ENCODE results near the gene CAPN5. TPM values are rescaled to one million over a fixed set of nuclear protein-coding genes. Genes with fewer than 3 reads are reported as not detected.
"Not testable (repeated sequence)": the region's sequence is repeated elsewhere in the genome, so short reads cannot be mapped to it uniquely, and the experiment has no call there.

Gene CAPN5
- total RNA-seq, 1 experiment from 2014 or later = 22.3 TPM

- peak overlapping the region; percentile 62 for H3K4me3 Mint-ChIP-seq (ENCODE audit: low read depth, unreplicated experiment)
- TF ChIP-seq CTCF (IDR thresholded peaks at IDR 0.05; ENCODE audit: unreplicated experiment) = peak; percentile 57
- no peaks in the 10 kb centered on the region for H3K9me3 Mint-ChIP-seq (ENCODE audit: low read depth, unreplicated experiment)
- peak; percentile 81 for DNase-seq
- peak overlapping the region; percentile 57 for H3K27ac Mint-ChIP-seq (ENCODE audit: unreplicated experiment)
- intact Hi-C loops (cut with micrococcal nuclease; ENCODE audit: unreplicated experiment) = loop anchor here (1.0 to 2.0 kb wide), 5 partner anchors 44 to 236 kb away; no protein-coding TSS in a partner anchor
- no peaks in the 10 kb centered on the region for H3K36me3 Mint-ChIP-seq (ENCODE audit: insufficient read depth, unreplicated experiment)
- H3K4me1 Mint-ChIP-seq (ENCODE audit: low read depth, unreplicated experiment) = peaks cover 11% of the 10 kb centered on the region
- no peaks in the 10 kb centered on the region for H3K27me3 Mint-ChIP-seq (ENCODE audit: unreplicated experiment)
- CTCF ChIA-PET = interaction anchor here (0.6 to 2.1 kb wide), 32 partner anchors 10 to 580 kb away, joined by 3 to 97 read pairs (median 5); partner anchors contain the start of gene CAPN5
- BruUV-seq (replicated peaks) = no TSS peak
Measured at GRCh38 chr11:77047007-77047927, 19.5 kb upstream of the CAPN5 start.

DNA sequence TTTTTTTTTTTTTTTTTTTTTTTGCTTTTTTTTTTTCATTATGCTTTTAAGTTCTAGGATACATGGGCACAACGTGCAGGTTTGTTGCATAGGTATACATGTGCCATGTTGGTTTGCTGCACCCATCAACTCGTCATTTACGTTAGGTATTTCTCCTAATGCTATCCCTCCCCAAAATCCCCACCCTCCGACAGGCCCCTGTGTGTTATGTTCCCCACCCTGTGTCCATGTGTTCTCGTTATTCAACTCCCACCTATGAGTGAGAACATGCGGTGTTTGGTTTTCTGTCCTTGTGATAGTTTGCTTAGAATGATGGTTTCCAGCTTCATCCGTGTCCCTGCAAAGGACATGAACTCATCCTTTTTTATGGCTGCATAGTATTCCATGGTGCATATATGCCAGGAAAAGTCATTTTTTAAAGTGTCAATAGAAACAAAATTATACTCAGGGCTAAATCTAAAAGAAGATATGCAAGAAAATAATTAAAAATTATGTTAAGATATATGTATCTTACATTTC, 18.8 kb upstream of the CAPN5 start:
- CTCF ChIA-PET = interaction anchor here (0.6 to 2.1 kb wide), 24 partner anchors 11 to 579 kb away, joined by 3 to 97 read pairs (median 6); partner anchors contain the start of gene CAPN5
- not testable (repeated sequence) for H3K36me3 Mint-ChIP-seq (ENCODE audit: insufficient read depth, unreplicated experiment); H3K4me3 Mint-ChIP-seq (ENCODE audit: low read depth, unreplicated experiment); H3K27ac Mint-ChIP-seq (ENCODE audit: unreplicated experiment); H3K9me3 Mint-ChIP-seq (ENCODE audit: low read depth, unreplicated experiment); H3K27me3 Mint-ChIP-seq (ENCODE audit: unreplicated experiment); DNase-seq; BruUV-seq (replicated peaks)
- peaks cover 11% of the 10 kb centered on the region for H3K4me1 Mint-ChIP-seq (ENCODE audit: low read depth, unreplicated experiment)
- intact Hi-C loops (cut with micrococcal nuclease; ENCODE audit: unreplicated experiment) = loop anchor here (1.0 to 2.0 kb wide), 5 partner anchors 43 to 237 kb away; no protein-coding TSS in a partner anchor

- no peak for DNase-seq
- Mint-ChIP-seq H3K4me1 (ENCODE audit: low read depth, unreplicated experiment) (peaks cover 11% of the 10 kb centered on the region), H3K36me3 (ENCODE audit: insufficient read depth, unreplicated experiment) (no peaks in the 10 kb centered on the region), H3K27ac (ENCODE audit: unreplicated experiment) (no peak overlapping the region), H3K9me3 (ENCODE audit: low read depth, unreplicated experiment) (no peaks in the 10 kb centered on the region), H3K4me3 (ENCODE audit: low read depth, unreplicated experiment) (no peak overlapping the region), H3K27me3 (ENCODE audit: unreplicated experiment) (no peaks in the 10 kb centered on the region)
- BruUV-seq (replicated peaks) = no TSS peak
- CTCF ChIA-PET = interaction anchor here (0.7 kb wide), 2 partner anchors 29 to 42 kb away, joined by 3 read pairs; no protein-coding TSS in a partner anchor
- TF ChIP-seq CTCF (IDR thresholded peaks at IDR 0.05; ENCODE audit: unreplicated experiment) = no peak
- intact Hi-C loops (cut with micrococcal nuclease; ENCODE audit: unreplicated experiment) = no loop called here
Measured at GRCh38 chr11:77049026-77049425, 17.7 kb upstream of the CAPN5 start.

DNA sequence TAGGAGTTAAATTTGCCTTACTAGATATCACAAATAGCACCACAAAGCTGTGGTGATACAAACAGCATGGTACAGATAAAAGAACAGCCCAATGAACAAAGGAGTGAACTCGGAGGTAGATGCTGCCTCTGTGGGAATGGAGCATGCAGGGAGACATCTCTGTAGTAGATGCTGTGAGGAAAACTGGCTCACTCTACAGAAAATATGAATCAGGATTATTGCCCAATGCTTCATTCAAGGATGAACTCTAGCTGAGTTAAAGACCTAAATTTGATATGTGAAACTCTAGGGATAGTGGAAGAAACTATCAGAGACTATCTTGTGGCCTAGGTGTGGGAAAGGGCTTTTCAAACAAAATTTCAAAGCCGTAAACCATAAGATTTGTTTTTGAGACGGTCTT, 15.3 kb upstream of the CAPN5 start:
- intact Hi-C loops (cut with micrococcal nuclease; ENCODE audit: unreplicated experiment) = no loop called here
- CTCF ChIA-PET = no interaction called here
- TF ChIP-seq CTCF (IDR thresholded peaks at IDR 0.05; ENCODE audit: unreplicated experiment) = no peak
- H3K36me3 Mint-ChIP-seq (ENCODE audit: insufficient read depth, unreplicated experiment) = no peaks in the 10 kb centered on the region
- H3K9me3 Mint-ChIP-seq (ENCODE audit: low read depth, unreplicated experiment) = no peaks in the 10 kb centered on the region
- no peaks in the 10 kb centered on the region for H3K27me3 Mint-ChIP-seq (ENCODE audit: unreplicated experiment)
- BruUV-seq (replicated peaks) = no TSS peak
- DNase-seq = no peak
- no peak overlapping the region for H3K4me3 Mint-ChIP-seq (ENCODE audit: low read depth, unreplicated experiment)
- H3K4me1 Mint-ChIP-seq (ENCODE audit: low read depth, unreplicated experiment) = peaks cover 5% of the 10 kb centered on the region
- H3K27ac Mint-ChIP-seq (ENCODE audit: unreplicated experiment) = no peak overlapping the region

All from Calu3 (cell line).